HEK293 (cell line): Measurements from ENCODE around the gene OGFOD3.

ENCODE experiments used
- CTCF ChIA-PET: fragments of 350-600 bp; formaldehyde crosslinking; extraction: SDS; loops from one replicate; lab custom pipeline; 2021; ENCODE audit warnings: antibody characterized with exemption; lab: Yijun Ruan, JAX
- POLR2A ChIA-PET: fragments of 300-600 bp; formaldehyde crosslinking; extraction: SDS; loops from one replicate; lab custom pipeline; 2020; ENCODE audit warnings: antibody characterized with exemption, inconsistent platforms; lab: Yijun Ruan, JAX
- H3K27ac ChIP-seq: fragments of 200-500 bp; sonication (Bioruptor generic); 2 replicates; pipeline ENCODE4 v1.5.1; 2014; ENCODE audit warnings: low read depth, low read length, control low read depth, inconsistent platforms; ENCODE audit errors: extremely low read depth
- H3K36me3 ChIP-seq, 2 experiments: fragments of 200-500 bp in 1 of 2; sonication (Bioruptor generic) in 1 of 2; 1 replicate in 1 of 2; 2 replicates in 1 of 2; pipeline ENCODE4 v1.5.1; 2014 to 2017; ENCODE audit warnings: inconsistent platforms in 2 of 2, low read length in 2 of 2; ENCODE audit not compliant: control insufficient read depth in 2 of 2, insufficient read depth in 1 of 2
- H3K4me1 ChIP-seq: fragments of 200-500 bp; sonication (Bioruptor generic); 2 replicates; pipeline ENCODE4 v1.5.1; 2014; ENCODE audit warnings: mild to moderate bottlenecking, low read length, inconsistent platforms; ENCODE audit not compliant: control insufficient read depth, insufficient read depth
- H3K4me3 ChIP-seq: 2 replicates; pipeline ENCODE4 v1.5.1; 2011; ENCODE audit warnings: low read depth, mild to moderate bottlenecking, control low read depth, low read length, moderate library complexity
- H3K9me3 ChIP-seq: fragments of 200-500 bp; sonication (Bioruptor generic); 2 replicates; pipeline ENCODE4 v1.5.1; 2014; ENCODE audit warnings: low read depth, low read length, inconsistent platforms; ENCODE audit not compliant: control insufficient read depth, insufficient read depth
- BCL11A ChIP-seq: fragments of 450-650 bp; formaldehyde crosslinking; IDR thresholded peaks from 2 replicates; pipeline ENCODE4 v1.5.1; 2016; ENCODE audit warnings: low read depth, missing biosample characterization, missing genetic modification characterization
- FEZF1 ChIP-seq: fragments of 450-650 bp; formaldehyde crosslinking; IDR thresholded peaks from 2 replicates; pipeline ENCODE4 v1.5.1; 2016; ENCODE audit warnings: missing biosample characterization, missing genetic modification characterization
- KLF16 ChIP-seq: fragments of 450-650 bp; formaldehyde crosslinking; IDR thresholded peaks from 2 replicates; pipeline ENCODE4 v1.5.1; 2017; ENCODE audit warnings: missing biosample characterization, missing genetic modification characterization
- KLF7 ChIP-seq: fragments of 450-650 bp; formaldehyde crosslinking; IDR thresholded peaks from 2 replicates; pipeline ENCODE4 v1.5.1; 2016; ENCODE audit warnings: missing biosample characterization, missing genetic modification characterization, borderline replicate concordance
- ZBTB1 ChIP-seq: fragments of 450-650 bp; formaldehyde crosslinking; IDR thresholded peaks from 2 replicates; pipeline ENCODE4 v1.5.1; 2016; ENCODE audit warnings: missing biosample characterization, missing genetic modification characterization
- ZBTB17 ChIP-seq: fragments of 450-650 bp; formaldehyde crosslinking; IDR thresholded peaks from 2 replicates; pipeline ENCODE4 v1.5.1; 2016; ENCODE audit warnings: missing biosample characterization, missing genetic modification characterization
- ZBTB7A ChIP-seq: fragments of 450-650 bp; formaldehyde crosslinking; IDR thresholded peaks from 2 replicates; pipeline ENCODE4 v1.5.1; 2016; ENCODE audit warnings: low read depth, missing biosample characterization, missing genetic modification characterization
- ZFHX2 ChIP-seq: fragments of 450-650 bp; formaldehyde crosslinking; conservative IDR thresholded peaks from 2 replicates; pipeline ENCODE4 v1.5.1; 2016; ENCODE audit warnings: missing biosample characterization, missing genetic modification characterization
- ZFP41 ChIP-seq: fragments of 450-650 bp; formaldehyde crosslinking; IDR thresholded peaks from 2 replicates; pipeline ENCODE4 v1.5.1; 2016; ENCODE audit warnings: missing biosample characterization, missing genetic modification characterization, borderline replicate concordance
- ZNF114 ChIP-seq: fragments of 450-650 bp; formaldehyde crosslinking; IDR thresholded peaks from 2 replicates; pipeline ENCODE4 v1.5.0; 2017; ENCODE audit warnings: missing biosample characterization, missing genetic modification characterization
- ZNF16 ChIP-seq: fragments of 450-650 bp; formaldehyde crosslinking; IDR thresholded peaks from 2 replicates; pipeline ENCODE4 v1.5.1; 2016; ENCODE audit warnings: low read depth, missing biosample characterization, missing genetic modification characterization
- ZNF274 ChIP-seq, 2 experiments: fragments of 200-500 bp in 1 of 2; fragments of 450-650 bp in 1 of 2; sonication (Bioruptor generic) in 1 of 2; formaldehyde crosslinking in 1 of 2; IDR thresholded peaks; 2 replicates each; pipeline versions ENCODE4 v1.5.1 to v1.6.1; 2014 to 2016; ENCODE audit warnings: borderline replicate concordance in 1 of 2, inconsistent platforms in 1 of 2, low read length in 1 of 2, missing biosample characterization in 1 of 2, missing genetic modification characterization in 1 of 2
- ZNF596 ChIP-seq: fragments of 450-650 bp; IDR thresholded peaks from 2 replicates; pipeline ENCODE4 v1.5.0; 2018; ENCODE audit warnings: missing biosample characterization, mild to moderate bottlenecking, missing genetic modification characterization, moderate library complexity
- ZNF768 ChIP-seq: fragments of 450-650 bp; formaldehyde crosslinking; IDR thresholded peaks from 2 replicates; pipeline ENCODE4 v1.5.1; 2018; ENCODE audit warnings: missing biosample characterization, mild to moderate bottlenecking, missing genetic modification characterization
- TF ChIP-seq, protein P1 (sequence below): fragments of 450-650 bp; formaldehyde crosslinking; IDR thresholded peaks from 2 replicates; pipeline ENCODE4 v1.5.1; 2016; ENCODE audit warnings: missing biosample characterization, missing genetic modification characterization
- TF ChIP-seq, protein P2 (sequence below): fragments of 450-650 bp; formaldehyde crosslinking; conservative IDR thresholded peaks from 2 replicates; pipeline ENCODE4 v1.5.1; 2016; ENCODE audit warnings: low read depth, missing biosample characterization, missing genetic modification characterization
- TF ChIP-seq, protein P3 (sequence below): fragments of 450-650 bp; formaldehyde crosslinking; IDR thresholded peaks from 2 replicates; pipeline ENCODE4 v1.5.1; 2016; ENCODE audit warnings: missing biosample characterization, missing genetic modification characterization
- TF ChIP-seq, protein P4 (sequence below): fragments of 450-650 bp; formaldehyde crosslinking; IDR thresholded peaks from 2 replicates; pipeline ENCODE4 v1.5.1; 2016; ENCODE audit warnings: missing biosample characterization, missing genetic modification characterization, low read depth
- TF ChIP-seq, protein P5 (sequence below): fragments of 450-650 bp; formaldehyde crosslinking; IDR thresholded peaks from 2 replicates; pipeline ENCODE4 v1.5.1; 2017; ENCODE audit warnings: missing biosample characterization, missing genetic modification characterization

OGFOD3 gene

DNA sequence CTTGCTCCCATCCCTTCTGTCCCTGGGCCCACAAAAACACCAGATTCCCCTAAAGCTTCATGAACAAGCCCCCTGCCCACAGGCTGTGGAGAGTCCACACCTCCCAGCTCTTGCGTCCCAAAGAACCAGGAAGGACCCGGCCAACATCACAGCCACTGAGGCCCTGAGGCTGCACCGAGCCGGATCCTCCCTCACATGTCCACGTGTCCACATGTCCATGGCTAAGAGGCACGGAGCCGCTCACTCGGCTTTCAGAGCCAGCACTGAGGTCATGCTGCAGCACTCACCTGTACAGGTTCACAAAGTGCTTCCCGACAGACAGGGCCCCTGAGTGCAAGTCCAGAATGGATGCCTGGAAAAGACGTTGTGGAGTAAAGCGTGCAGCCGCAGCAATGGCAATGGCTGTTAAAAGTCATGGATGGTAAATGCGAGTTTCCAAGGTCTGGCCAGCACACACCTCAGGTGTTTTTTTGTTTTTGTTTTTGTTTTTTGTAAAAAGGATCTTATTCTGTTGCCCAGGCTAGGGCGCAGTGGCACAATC is 12.2 kb downstream of the OGFOD3 start:
- H3K4me3 ChIP-seq = no peak overlapping the region
- CTCF ChIA-PET = interaction anchor here (0.6 kb wide), 1 partner anchor 18 kb away, joined by 3 read pairs; no protein-coding TSS in a partner anchor
- no peaks in the 10 kb centered on the region for H3K9me3 ChIP-seq
- peaks cover 8 to 30% of the 10 kb centered on the region in 2 experiments; a peak in 2 of 3 replicates for H3K36me3 ChIP-seq
- no peaks in the 10 kb centered on the region for H3K4me1 ChIP-seq
- POLR2A ChIA-PET = no interaction called here
- H3K27ac ChIP-seq = no peak overlapping the region
- TF ChIP-seq, protein P1, sequence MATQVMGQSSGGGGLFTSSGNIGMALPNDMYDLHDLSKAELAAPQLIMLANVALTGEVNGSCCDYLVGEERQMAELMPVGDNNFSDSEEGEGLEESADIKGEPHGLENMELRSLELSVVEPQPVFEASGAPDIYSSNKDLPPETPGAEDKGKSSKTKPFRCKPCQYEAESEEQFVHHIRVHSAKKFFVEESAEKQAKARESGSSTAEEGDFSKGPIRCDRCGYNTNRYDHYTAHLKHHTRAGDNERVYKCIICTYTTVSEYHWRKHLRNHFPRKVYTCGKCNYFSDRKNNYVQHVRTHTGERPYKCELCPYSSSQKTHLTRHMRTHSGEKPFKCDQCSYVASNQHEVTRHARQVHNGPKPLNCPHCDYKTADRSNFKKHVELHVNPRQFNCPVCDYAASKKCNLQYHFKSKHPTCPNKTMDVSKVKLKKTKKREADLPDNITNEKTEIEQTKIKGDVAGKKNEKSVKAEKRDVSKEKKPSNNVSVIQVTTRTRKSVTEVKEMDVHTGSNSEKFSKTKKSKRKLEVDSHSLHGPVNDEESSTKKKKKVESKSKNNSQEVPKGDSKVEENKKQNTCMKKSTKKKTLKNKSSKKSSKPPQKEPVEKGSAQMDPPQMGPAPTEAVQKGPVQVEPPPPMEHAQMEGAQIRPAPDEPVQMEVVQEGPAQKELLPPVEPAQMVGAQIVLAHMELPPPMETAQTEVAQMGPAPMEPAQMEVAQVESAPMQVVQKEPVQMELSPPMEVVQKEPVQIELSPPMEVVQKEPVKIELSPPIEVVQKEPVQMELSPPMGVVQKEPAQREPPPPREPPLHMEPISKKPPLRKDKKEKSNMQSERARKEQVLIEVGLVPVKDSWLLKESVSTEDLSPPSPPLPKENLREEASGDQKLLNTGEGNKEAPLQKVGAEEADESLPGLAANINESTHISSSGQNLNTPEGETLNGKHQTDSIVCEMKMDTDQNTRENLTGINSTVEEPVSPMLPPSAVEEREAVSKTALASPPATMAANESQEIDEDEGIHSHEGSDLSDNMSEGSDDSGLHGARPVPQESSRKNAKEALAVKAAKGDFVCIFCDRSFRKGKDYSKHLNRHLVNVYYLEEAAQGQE (tag by site-specific recombination) = no peak
- TF ChIP-seq ZNF768 (tag by site-specific recombination) (no peak), ZBTB17 (tag by site-specific recombination) (no peak)

DNA sequence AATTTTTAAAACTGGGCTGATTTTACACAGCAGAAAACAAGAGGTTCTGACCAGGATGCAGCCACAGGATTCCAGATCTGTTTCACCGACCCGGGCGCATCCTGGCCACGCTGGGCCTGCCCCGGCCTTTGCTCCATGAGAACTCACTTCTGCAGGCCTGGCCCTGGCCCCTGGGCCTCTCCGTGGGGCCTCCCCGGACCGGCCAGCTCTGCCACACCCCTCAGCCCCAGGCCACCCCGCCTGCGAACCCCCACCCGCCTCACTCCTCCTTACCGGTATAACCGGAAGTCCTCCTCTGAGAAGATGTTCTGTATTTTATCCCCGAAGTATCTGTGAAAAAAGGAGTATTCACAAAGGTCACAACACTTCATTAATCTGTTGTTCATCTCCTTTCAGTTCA is 13.3 kb downstream of the OGFOD3 start:
- peaks cover 8 to 30% of the 10 kb centered on the region in 2 experiments; a peak in 2 of 3 replicates for H3K36me3 ChIP-seq
- H3K27ac ChIP-seq = no peak overlapping the region
- H3K4me1 ChIP-seq = no peaks in the 10 kb centered on the region
- TF ChIP-seq ZNF274 (IDR thresholded peaks at IDR 0.05; ENCODE audit: low read length) (no peak), ZNF274 (tag by site-specific recombination; IDR thresholded peaks at IDR 0.05; ENCODE audit: borderline replicate concordance) (no peak), FEZF1 (tag by site-specific recombination) (no peak), ZBTB7A (no peak), ZNF16 (tag by site-specific recombination) (no peak), KLF7 (tag by site-specific recombination) (no peak), BCL11A (tag by site-specific recombination) (no peak), KLF16 (tag by site-specific recombination) (no peak), ZFHX2 (no peak), ZBTB1 (tag by site-specific recombination) (no peak), ZFP41 (tag by site-specific recombination) (no peak), ZNF596 (no peak), ZNF114 (tag by site-specific recombination) (no peak)
- TF ChIP-seq, protein P2, sequence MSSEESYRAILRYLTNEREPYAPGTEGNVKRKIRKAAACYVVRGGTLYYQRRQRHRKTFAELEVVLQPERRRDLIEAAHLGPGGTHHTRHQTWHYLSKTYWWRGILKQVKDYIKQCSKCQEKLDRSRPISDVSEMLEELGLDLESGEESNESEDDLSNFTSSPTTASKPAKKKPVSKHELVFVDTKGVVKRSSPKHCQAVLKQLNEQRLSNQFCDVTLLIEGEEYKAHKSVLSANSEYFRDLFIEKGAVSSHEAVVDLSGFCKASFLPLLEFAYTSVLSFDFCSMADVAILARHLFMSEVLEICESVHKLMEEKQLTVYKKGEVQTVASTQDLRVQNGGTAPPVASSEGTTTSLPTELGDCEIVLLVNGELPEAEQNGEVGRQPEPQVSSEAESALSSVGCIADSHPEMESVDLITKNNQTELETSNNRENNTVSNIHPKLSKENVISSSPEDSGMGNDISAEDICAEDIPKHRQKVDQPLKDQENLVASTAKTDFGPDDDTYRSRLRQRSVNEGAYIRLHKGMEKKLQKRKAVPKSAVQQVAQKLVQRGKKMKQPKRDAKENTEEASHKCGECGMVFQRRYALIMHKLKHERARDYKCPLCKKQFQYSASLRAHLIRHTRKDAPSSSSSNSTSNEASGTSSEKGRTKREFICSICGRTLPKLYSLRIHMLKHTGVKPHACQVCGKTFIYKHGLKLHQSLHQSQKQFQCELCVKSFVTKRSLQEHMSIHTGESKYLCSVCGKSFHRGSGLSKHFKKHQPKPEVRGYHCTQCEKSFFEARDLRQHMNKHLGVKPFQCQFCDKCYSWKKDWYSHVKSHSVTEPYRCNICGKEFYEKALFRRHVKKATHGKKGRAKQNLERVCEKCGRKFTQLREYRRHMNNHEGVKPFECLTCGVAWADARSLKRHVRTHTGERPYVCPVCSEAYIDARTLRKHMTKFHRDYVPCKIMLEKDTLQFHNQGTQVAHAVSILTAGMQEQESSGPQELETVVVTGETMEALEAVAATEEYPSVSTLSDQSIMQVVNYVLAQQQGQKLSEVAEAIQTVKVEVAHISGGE (tag by site-specific recombination) = no peak
- TF ChIP-seq, protein P3, sequence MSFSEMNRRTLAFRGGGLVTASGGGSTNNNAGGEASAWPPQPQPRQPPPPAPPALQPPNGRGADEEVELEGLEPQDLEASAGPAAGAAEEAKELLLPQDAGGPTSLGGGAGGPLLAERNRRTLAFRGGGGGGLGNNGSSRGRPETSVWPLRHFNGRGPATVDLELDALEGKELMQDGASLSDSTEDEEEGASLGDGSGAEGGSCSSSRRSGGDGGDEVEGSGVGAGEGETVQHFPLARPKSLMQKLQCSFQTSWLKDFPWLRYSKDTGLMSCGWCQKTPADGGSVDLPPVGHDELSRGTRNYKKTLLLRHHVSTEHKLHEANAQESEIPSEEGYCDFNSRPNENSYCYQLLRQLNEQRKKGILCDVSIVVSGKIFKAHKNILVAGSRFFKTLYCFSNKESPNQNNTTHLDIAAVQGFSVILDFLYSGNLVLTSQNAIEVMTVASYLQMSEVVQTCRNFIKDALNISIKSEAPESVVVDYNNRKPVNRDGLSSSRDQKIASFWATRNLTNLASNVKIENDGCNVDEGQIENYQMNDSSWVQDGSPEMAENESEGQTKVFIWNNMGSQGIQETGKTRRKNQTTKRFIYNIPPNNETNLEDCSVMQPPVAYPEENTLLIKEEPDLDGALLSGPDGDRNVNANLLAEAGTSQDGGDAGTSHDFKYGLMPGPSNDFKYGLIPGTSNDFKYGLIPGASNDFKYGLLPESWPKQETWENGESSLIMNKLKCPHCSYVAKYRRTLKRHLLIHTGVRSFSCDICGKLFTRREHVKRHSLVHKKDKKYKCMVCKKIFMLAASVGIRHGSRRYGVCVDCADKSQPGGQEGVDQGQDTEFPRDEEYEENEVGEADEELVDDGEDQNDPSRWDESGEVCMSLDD (tag by site-specific recombination) = no peak
- TF ChIP-seq, protein P4, sequence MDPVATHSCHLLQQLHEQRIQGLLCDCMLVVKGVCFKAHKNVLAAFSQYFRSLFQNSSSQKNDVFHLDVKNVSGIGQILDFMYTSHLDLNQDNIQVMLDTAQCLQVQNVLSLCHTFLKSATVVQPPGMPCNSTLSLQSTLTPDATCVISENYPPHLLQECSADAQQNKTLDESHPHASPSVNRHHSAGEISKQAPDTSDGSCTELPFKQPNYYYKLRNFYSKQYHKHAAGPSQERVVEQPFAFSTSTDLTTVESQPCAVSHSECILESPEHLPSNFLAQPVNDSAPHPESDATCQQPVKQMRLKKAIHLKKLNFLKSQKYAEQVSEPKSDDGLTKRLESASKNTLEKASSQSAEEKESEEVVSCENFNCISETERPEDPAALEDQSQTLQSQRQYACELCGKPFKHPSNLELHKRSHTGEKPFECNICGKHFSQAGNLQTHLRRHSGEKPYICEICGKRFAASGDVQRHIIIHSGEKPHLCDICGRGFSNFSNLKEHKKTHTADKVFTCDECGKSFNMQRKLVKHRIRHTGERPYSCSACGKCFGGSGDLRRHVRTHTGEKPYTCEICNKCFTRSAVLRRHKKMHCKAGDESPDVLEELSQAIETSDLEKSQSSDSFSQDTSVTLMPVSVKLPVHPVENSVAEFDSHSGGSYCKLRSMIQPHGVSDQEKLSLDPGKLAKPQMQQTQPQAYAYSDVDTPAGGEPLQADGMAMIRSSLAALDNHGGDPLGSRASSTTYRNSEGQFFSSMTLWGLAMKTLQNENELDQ (tag by site-specific recombination) = no peak
- TF ChIP-seq, protein P5, sequence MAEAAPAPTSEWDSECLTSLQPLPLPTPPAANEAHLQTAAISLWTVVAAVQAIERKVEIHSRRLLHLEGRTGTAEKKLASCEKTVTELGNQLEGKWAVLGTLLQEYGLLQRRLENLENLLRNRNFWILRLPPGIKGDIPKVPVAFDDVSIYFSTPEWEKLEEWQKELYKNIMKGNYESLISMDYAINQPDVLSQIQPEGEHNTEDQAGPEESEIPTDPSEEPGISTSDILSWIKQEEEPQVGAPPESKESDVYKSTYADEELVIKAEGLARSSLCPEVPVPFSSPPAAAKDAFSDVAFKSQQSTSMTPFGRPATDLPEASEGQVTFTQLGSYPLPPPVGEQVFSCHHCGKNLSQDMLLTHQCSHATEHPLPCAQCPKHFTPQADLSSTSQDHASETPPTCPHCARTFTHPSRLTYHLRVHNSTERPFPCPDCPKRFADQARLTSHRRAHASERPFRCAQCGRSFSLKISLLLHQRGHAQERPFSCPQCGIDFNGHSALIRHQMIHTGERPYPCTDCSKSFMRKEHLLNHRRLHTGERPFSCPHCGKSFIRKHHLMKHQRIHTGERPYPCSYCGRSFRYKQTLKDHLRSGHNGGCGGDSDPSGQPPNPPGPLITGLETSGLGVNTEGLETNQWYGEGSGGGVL = no peak
- ChIA-PET CTCF (no interaction called here), POLR2A (no interaction called here)
- no peaks in the 10 kb centered on the region for H3K9me3 ChIP-seq
- H3K4me3 ChIP-seq = no peak overlapping the region
